Esophagus muscularis mucosa (tissue), 4 donors: ENCODE measurements around the gene TJP2. TPM values are rescaled to one million over a fixed set of nuclear protein-coding genes. Genes with fewer than 3 reads are reported as not detected.

Experiments
- DNase-seq: peaks from one replicate; pipeline ENCODE4 v3.0.0-alpha.2; 2017; ENCODE audit errors: extremely low spot score
- H3K27ac ChIP-seq, 4 donors: fragments of 200-600 bp; sonication (generic); replicated peaks in 1 of 4; 1 replicate in 3 of 4; 2 replicates in 1 of 4; pipeline ENCODE4 v1.5.1; 2016 to 2019; ENCODE audit warnings: mild to moderate bottlenecking in 1 of 4
- H3K27me3 ChIP-seq, 4 donors: fragments of 200-600 bp; sonication (generic); one replicate each; pipeline versions ENCODE4 v1.5.1 to v1.6.0; 2016 to 2019
- H3K36me3 ChIP-seq, 4 donors: fragments of 200-600 bp; sonication (generic); one replicate each; pipeline ENCODE4 v1.5.1; 2016 to 2019
- H3K4me1 ChIP-seq, 4 donors: fragments of 200-600 bp; sonication (generic); one replicate each; pipeline ENCODE4 v1.5.1; 2016 to 2019
- H3K4me3 ChIP-seq, 4 donors: fragments of 200-600 bp; sonication (generic); 1 replicate in 2 of 4; 2 replicates in 2 of 4; pipeline ENCODE4 v1.5.1; 2016 to 2019; ENCODE audit warnings: mild to moderate bottlenecking in 4 of 4, moderate library complexity in 1 of 4
- H3K9me3 ChIP-seq, 4 donors: fragments of 200-600 bp; sonication (generic); 1 replicate in 3 of 4; 2 replicates in 1 of 4; pipeline ENCODE4 v1.5.1; 2016 to 2019
- EP300 ChIP-seq: sonication (generic); formaldehyde crosslinking; IDR thresholded peaks from one replicate; pipeline ENCODE4 v1.6.1; 2017; ENCODE audit warnings: antibody characterized with exemption
- POLR2A ChIP-seq: fragments of 450-650 bp; IDR thresholded peaks from one replicate; pipeline ENCODE4 v1.6.1; 2017; ENCODE audit warnings: antibody characterized with exemption, moderate library complexity, mild to moderate bottlenecking, low read depth
- POLR2AphosphoS5 ChIP-seq, 2 donors: sonication (generic); formaldehyde crosslinking; IDR thresholded peaks; one replicate each; pipeline ENCODE4 v1.6.1; 2017; ENCODE audit warnings: antibody characterized with exemption in 2 of 2
- WGBS: methylation state at CpG from one replicate; pipeline ENCODE4 v1.1.5; 2018; 5-methylcytosine and 5-hydroxymethylcytosine counted together
- intact Hi-C: fragments of 100-400 bp; cut with DNase I; formaldehyde crosslinking; loops from one replicate; pipeline ENCODE4 v1.15.1; 2023
- total RNA-seq, 4 donors: library from RNA; depleted of rRNA; stranded (reverse); fragments of >200 nt; gene quantifications; one replicate each; pipeline versions ENCODE4 v1.1.0 to v1.2.1, GENCODE V29; 2016
- TF ChIP-seq, protein P1 (sequence below), 3 experiments: fragments of 200-600 bp in 2 of 3; fragments of 450-650 bp in 1 of 3; sonication (generic) in 2 of 3; IDR thresholded peaks; one replicate each; pipeline ENCODE4 v1.5.1; 2017 to 2019; ENCODE audit warnings: antibody characterized with exemption in 3 of 3, mild to moderate bottlenecking in 2 of 3, moderate library complexity in 1 of 3

Gene TJP2
- total RNA-seq, 4 donors from 2014 or later: 101 to 172 (median 125) TPM

DNA sequence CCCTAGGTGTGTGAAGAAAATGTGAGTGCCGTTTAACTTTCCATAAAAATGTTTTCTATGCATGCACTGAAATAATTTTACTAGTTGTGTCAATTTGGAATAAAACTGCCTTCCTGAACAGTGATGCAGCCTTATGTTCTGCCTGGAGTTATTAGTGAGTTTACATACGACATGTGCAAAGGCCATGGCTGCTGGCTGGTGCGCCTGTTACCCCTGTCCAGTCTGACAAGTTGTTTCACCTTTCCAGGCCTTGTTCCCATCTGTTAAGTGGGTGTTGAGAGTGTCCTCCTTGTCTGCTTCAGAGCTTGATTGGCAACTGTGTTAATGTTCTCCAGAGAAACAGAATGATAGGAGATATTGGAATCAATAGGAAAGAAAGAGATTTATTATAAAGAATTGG is 60.6 kb downstream of the TJP2 start:
- peaks cover 56 to 85% (median 78%) of the 10 kb centered on the region in 4 donors for H3K36me3 ChIP-seq
- DNase-seq: no peak
- 64% methylated on average over 3 of the region's 3 CpGs for WGBS
- intact Hi-C loops: no loop called here
- H3K4me3 ChIP-seq: no peak overlapping the region
- no peaks in the 10 kb centered on the region for H3K9me3 ChIP-seq
- H3K27ac ChIP-seq: no peak overlapping the region
- H3K27me3 ChIP-seq: no peaks in the 10 kb centered on the region
- TF ChIP-seq POLR2AphosphoS5 (IDR thresholded peaks at IDR 0.05) (no peak), EP300 (no peak), POLR2A (no peak)
- TF ChIP-seq, protein P1, sequence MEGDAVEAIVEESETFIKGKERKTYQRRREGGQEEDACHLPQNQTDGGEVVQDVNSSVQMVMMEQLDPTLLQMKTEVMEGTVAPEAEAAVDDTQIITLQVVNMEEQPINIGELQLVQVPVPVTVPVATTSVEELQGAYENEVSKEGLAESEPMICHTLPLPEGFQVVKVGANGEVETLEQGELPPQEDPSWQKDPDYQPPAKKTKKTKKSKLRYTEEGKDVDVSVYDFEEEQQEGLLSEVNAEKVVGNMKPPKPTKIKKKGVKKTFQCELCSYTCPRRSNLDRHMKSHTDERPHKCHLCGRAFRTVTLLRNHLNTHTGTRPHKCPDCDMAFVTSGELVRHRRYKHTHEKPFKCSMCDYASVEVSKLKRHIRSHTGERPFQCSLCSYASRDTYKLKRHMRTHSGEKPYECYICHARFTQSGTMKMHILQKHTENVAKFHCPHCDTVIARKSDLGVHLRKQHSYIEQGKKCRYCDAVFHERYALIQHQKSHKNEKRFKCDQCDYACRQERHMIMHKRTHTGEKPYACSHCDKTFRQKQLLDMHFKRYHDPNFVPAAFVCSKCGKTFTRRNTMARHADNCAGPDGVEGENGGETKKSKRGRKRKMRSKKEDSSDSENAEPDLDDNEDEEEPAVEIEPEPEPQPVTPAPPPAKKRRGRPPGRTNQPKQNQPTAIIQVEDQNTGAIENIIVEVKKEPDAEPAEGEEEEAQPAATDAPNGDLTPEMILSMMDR (IDR thresholded peaks at IDR 0.05): no peak
- H3K4me1 ChIP-seq: peaks cover 0 to 9% (median 3%) of the 10 kb centered on the region in 4 donors

DNA sequence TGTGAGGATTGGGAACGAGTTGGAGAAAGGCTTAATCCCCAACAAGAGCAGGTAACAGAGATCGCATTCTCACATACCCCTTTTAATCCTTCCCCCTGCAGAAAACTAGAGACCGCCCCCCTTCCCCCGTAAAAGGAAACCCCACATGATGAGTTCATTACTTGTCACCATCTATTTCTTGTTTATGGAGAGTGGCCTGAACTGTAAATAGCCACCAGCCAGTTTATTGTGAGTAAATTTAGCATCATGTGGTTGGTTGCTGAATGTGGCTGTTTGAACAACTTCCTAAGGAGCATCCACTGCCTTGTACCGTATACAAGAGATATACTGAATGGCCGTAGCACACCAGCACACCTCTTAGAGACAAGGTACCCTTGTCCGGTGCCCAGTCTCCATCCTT is 62.1 kb downstream of the TJP2 start:
- no peaks in the 10 kb centered on the region for H3K9me3 ChIP-seq
- intact Hi-C loops: no loop called here
- H3K27ac ChIP-seq: no peak overlapping the region
- peaks cover 58 to 85% (median 74%) of the 10 kb centered on the region in 4 donors for H3K36me3 ChIP-seq
- WGBS: 80% methylated on average over 7 of the region's 7 CpGs
- no peak overlapping the region for H3K4me3 ChIP-seq
- DNase-seq: no peak
- no peaks in the 10 kb centered on the region for H3K27me3 ChIP-seq
- peaks cover 0 to 9% (median 3%) of the 10 kb centered on the region in 4 donors for H3K4me1 ChIP-seq
- TF ChIP-seq, protein P1 (IDR thresholded peaks at IDR 0.05): no peak
- TF ChIP-seq POLR2AphosphoS5 (IDR thresholded peaks at IDR 0.05): no peak
- TF ChIP-seq EP300: no peak
- TF ChIP-seq POLR2A: no peak

DNA sequence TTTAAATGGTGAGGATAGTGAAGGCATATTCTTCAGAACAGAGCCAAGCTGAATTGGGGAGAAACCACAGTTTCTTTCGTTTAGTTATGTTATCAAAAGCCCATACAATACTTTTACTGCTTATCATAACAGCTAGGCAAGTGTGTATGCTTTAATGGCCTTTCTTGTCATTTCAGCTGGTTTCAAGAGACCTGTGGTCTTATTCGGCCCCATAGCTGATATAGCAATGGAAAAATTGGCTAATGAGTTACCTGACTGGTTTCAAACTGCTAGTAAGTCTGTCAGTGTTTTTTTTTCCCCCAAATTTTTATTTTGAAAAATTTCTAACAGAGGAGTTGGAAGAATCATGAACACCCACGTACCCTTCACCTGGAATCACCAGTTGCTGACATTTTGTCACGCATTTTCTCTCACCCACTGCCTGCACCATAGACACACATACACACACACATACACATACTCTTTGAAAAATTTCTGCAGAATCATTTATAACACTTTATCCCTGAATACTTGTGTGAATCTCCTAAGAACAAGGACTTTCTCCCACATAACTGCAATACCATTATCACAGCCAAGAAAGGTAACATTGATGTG is 63.7 kb downstream of the TJP2 start:
- no peak for DNase-seq
- intact Hi-C loops: no loop called here
- 91% methylated on average over 4 of the region's 4 CpGs for WGBS

DNA sequence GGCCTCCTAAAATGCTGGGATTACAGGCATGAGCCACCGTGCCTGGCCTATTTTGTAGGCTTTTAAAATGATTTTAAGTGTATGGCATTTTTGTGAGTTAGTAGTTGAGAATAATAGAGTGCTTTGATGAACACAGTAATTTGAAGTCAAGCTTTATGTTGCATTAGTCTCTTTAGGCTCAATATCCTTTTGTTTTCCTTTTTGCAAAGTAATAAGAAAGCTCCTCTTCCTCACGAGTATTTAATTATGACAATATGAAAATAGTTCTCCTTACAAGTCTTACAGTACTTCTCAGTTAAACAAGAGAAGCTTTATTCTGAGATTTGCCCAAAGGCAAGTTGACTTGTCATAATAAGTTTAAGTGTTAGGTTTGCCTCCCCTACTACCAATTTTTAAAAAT is 69.0 kb downstream of the TJP2 start:
- H3K4me1 ChIP-seq: peaks cover 0 to 12% (median 7%) of the 10 kb centered on the region in 4 donors
- no peak overlapping the region for H3K27ac ChIP-seq
- H3K27me3 ChIP-seq: no peaks in the 10 kb centered on the region
- no peak for TF ChIP-seq POLR2AphosphoS5 (IDR thresholded peaks at IDR 0.05)
- WGBS: 80% methylated on average over 2 of the region's 2 CpGs
- no peak overlapping the region for H3K4me3 ChIP-seq
- peaks cover 29 to 90% (median 57%) of the 10 kb centered on the region in 4 donors for H3K36me3 ChIP-seq
- no peaks in the 10 kb centered on the region for H3K9me3 ChIP-seq
- DNase-seq: no peak
- intact Hi-C loops: no loop called here

More for the DNA sequence above, 63.7 kb downstream of the TJP2 start:
- TF ChIP-seq, protein P1 (IDR thresholded peaks at IDR 0.05): no peak
- TF ChIP-seq POLR2AphosphoS5 (IDR thresholded peaks at IDR 0.05): no peak
- no peak for TF ChIP-seq POLR2A
- TF ChIP-seq EP300: no peak
- Histone ChIP-seq H3K27ac (no peak overlapping the region), H3K4me3 (no peak overlapping the region), H3K4me1 (peaks cover 0 to 7% (median 0%) of the 10 kb centered on the region in 4 donors), H3K36me3 (peaks cover 58 to 89% (median 78%) of the 10 kb centered on the region in 4 donors), H3K27me3 (no peaks in the 10 kb centered on the region), H3K9me3 (no peaks in the 10 kb centered on the region)

DNA sequence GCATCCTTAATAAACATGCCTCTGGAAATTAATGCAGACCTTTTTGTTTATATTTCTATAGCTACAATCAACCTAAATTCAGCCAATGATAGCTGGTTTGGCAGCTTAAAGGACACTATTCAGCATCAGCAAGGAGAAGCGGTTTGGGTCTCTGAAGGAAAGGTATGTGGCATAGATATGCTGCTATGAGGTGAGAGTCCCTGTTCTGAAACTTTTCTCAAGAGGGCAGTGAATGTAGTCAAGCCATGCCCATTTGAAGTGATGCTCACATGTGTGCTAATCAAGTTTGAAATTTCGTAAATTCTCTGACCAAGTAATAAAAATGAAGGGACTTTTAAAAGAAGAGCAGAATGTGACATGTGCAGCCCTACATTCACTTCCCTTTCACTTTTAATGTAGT is 72.6 kb downstream of the TJP2 start:
- peaks cover 0 to 12% (median 7%) of the 10 kb centered on the region in 4 donors for H3K4me1 ChIP-seq
- intact Hi-C loops: no loop called here
- peaks cover 29 to 92% (median 58%) of the 10 kb centered on the region in 4 donors for H3K36me3 ChIP-seq
- H3K27ac ChIP-seq: no peak overlapping the region
- WGBS: 98% methylated on average over 2 of the region's 2 CpGs
- H3K9me3 ChIP-seq: no peaks in the 10 kb centered on the region
- DNase-seq: no peak
- no peaks in the 10 kb centered on the region for H3K27me3 ChIP-seq
- TF ChIP-seq POLR2AphosphoS5 (IDR thresholded peaks at IDR 0.05) (no peak), POLR2A (no peak), EP300 (no peak)
- TF ChIP-seq, protein P1 (IDR thresholded peaks at IDR 0.05): no peak
- no peak overlapping the region for H3K4me3 ChIP-seq
